ENCODE results near the gene RNF19B. TPM values are rescaled to one million over a fixed set of nuclear protein-coding genes. Genes with fewer than 3 reads are reported as not detected.

Gene RNF19B
- total RNA-seq, 1 donor from 2014 or later: 24.6 TPM

- Histone ChIP-seq H3K36me3 (no peaks in the 10 kb centered on the region), H3K9me3 (no peaks in the 10 kb centered on the region), H3K27me3 (peaks cover 3% of the 10 kb centered on the region), H3K27ac (no peak overlapping the region), H3K4me1 (peaks cover 23% of the 10 kb centered on the region), H3K4me3 (no peak overlapping the region)
- DNase-seq (ENCODE audit: extremely low spot score in 2 of 2): no peak
- TF ChIP-seq CTCF (IDR thresholded peaks at IDR 0.05) (no peak), POLR2A (IDR thresholded peaks at IDR 0.05) (no peak), POLR2AphosphoS5 (IDR thresholded peaks at IDR 0.05; ENCODE audit: insufficient read depth in 1 of 2, low read depth in 1 of 2) (no peak)
- intact Hi-C loops (cut with DNase I): no loop called here
Observed at GRCh38 chr1:32891630-32892029, 73.0 kb downstream of the RNF19B start.

DNA sequence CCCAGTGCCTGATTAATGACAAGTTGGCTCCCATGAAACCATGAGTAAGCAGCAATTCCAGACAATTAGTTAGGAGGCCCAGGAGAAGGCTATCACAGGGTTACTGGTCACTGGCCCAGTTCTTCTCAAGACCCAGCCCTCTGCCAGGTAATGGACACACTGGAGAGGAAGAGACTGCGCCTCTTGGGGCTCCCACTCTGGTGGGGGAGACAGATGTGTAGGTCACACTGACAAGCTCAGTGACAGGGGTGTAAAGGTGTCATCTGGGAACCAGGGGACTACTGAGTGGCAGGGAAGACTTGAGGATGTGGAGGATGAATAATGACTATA is 73.4 kb downstream of the RNF19B start:
- Histone ChIP-seq H3K36me3 (no peaks in the 10 kb centered on the region), H3K9me3 (no peaks in the 10 kb centered on the region), H3K4me3 (no peak overlapping the region), H3K4me1 (peaks cover 28% of the 10 kb centered on the region), H3K27me3 (peaks cover 3% of the 10 kb centered on the region), H3K27ac (no peak overlapping the region)
- TF ChIP-seq POLR2A (IDR thresholded peaks at IDR 0.05): no peak
- TF ChIP-seq CTCF (IDR thresholded peaks at IDR 0.05): no peak
- no peak for TF ChIP-seq POLR2AphosphoS5 (IDR thresholded peaks at IDR 0.05; ENCODE audit: insufficient read depth in 1 of 2, low read depth in 1 of 2)
- DNase-seq (ENCODE audit: extremely low spot score in 2 of 2): no peak
- intact Hi-C loops (cut with DNase I): no loop called here

DNA sequence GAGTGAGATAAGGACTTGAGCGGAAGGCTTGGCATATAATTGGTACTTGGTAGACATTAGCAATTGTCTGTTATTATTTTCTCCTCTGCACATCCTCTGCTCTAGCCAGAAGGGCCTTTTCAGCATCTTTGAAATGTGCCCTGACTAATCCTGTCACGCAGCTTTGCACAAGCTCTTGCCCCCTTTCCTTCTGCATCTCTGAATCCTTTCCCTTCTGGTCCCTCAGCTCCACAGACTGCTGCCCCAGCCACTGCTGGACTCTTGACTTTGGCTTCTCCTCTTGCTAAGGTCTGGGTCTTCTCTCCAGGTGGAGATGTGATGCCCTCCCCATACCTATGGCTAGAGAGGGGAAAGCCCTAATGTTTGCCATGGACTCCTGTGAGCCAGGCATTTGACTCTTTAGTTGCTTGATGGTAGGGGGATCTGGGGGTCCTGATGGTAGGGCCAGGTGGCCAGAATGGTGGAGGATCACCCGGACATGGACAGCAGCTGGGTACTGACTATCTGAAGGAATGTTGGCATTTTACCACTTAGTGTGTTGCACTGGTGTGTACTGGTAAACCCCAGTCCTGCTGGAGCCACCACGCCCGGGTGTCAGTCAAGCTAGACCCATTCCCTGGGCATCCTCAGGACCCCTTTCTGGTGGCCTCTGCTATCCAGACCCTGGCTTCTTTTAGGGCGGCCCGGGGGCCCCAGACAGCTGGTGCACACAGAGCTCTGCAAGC is 73.9 kb downstream of the RNF19B start:
- Histone ChIP-seq H3K36me3 (no peaks in the 10 kb centered on the region), H3K4me1 (peaks cover 33% of the 10 kb centered on the region), H3K4me3 (no peak overlapping the region), H3K9me3 (no peaks in the 10 kb centered on the region), H3K27ac (no peak overlapping the region), H3K27me3 (peaks cover 7% of the 10 kb centered on the region)
- TF ChIP-seq POLR2AphosphoS5 (IDR thresholded peaks at IDR 0.05; ENCODE audit: insufficient read depth in 1 of 2, low read depth in 1 of 2): no peak
- no peak for TF ChIP-seq CTCF (IDR thresholded peaks at IDR 0.05)
- TF ChIP-seq POLR2A (IDR thresholded peaks at IDR 0.05): no peak
- intact Hi-C loops (cut with DNase I): no loop called here
- no peak for DNase-seq (ENCODE audit: extremely low spot score in 2 of 2)

DNA sequence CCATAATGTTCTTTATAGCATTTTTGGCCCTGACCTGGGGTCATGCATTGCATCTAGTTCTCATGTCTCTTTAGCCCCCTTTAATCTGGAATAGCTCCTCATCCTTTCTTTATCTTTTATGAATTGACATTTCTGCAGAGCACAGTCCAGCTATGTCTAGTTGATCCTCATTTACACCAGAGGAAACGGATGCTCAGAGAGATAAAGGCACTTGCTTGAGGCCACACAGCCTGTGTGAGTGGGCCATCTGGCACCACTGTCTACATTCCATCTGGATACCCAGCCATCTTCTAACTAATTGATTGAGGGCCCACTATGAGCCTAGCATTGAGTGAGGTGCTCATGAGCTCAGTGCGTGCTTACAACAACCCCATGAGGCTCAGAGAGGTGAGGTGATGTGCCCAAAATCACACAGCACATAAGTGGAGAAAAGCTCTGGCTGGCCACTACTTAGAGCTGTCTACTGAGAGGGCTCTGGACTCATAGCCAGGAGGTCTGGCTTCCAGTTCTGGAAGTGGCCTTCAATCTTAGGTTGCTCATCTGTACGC is 74.8 kb downstream of the RNF19B start:
- Histone ChIP-seq H3K4me3 (no peak overlapping the region), H3K27me3 (peaks cover 8% of the 10 kb centered on the region), H3K4me1 (peaks cover 33% of the 10 kb centered on the region), H3K9me3 (no peaks in the 10 kb centered on the region), H3K27ac (no peak overlapping the region), H3K36me3 (no peaks in the 10 kb centered on the region)
- DNase-seq (ENCODE audit: extremely low spot score in 2 of 2): no peak
- intact Hi-C loops (cut with DNase I): no loop called here
- TF ChIP-seq POLR2A (IDR thresholded peaks at IDR 0.05) (no peak), CTCF (IDR thresholded peaks at IDR 0.05) (no peak), POLR2AphosphoS5 (IDR thresholded peaks at IDR 0.05; ENCODE audit: insufficient read depth in 1 of 2, low read depth in 1 of 2) (no peak)

DNA sequence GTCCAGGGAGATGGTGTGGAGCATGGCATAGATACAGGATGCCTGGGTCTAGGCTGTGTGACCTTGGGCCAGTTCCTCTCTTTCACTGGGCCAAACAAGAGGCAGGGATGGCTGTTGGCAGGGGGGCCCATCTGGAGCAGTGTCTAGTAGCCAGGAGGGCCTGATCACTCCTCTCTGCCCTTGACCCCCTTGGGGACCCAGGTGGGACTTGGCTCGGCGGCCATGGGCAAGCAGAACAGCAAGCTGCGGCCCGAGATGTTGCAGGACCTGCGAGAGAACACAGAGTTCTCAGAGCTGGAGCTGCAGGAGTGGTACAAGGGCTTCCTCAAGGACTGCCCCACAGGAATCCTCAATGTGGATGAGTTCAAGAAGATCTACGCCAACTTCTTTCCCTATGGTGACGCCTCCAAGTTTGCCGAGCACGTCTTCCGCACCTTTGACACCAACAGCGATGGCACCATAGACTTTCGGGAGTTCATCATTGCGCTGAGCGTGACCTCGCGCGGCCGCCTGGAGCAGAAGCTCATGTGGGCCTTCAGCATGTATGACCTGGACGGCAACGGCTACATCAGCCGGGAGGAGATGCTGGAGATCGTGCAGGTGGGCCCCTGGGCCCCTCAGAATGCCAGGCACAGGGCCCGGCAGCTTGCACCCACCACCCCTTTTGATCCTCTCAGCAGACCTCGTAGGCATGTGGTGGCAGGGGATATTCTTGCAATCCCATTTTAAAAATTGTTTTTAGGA is 75.8 kb downstream of the RNF19B start:
- Histone ChIP-seq H3K27me3 (peaks cover 8% of the 10 kb centered on the region), H3K36me3 (no peaks in the 10 kb centered on the region), H3K9me3 (no peaks in the 10 kb centered on the region), H3K4me3 (no peak overlapping the region), H3K27ac (no peak overlapping the region), H3K4me1 (peaks cover 28% of the 10 kb centered on the region)
- no peak for TF ChIP-seq CTCF (IDR thresholded peaks at IDR 0.05)
- no peak for TF ChIP-seq POLR2A (IDR thresholded peaks at IDR 0.05)
- TF ChIP-seq POLR2AphosphoS5 (IDR thresholded peaks at IDR 0.05; ENCODE audit: insufficient read depth in 1 of 2, low read depth in 1 of 2): no peak
- intact Hi-C loops (cut with DNase I): no loop called here
- no peak for DNase-seq (ENCODE audit: extremely low spot score in 2 of 2)

Data from vagina (tissue), 2 donors.